Mucosa of rectum (tissue), 2 donors: ENCODE data around the gene HOMER3.

Experiments
- H3K27ac ChIP-seq, 2 donors: one replicate each; pipeline ENCODE4 v1.7.0; 2013; ENCODE audit warnings: inconsistent platforms in 2 of 2, low read depth in 2 of 2, low read length in 2 of 2
- H3K27me3 ChIP-seq, 2 donors: one replicate each; pipeline ENCODE4 v1.7.0; 2013; ENCODE audit warnings: low read length in 2 of 2; ENCODE audit not compliant: control insufficient read depth in 2 of 2, insufficient read depth in 2 of 2
- H3K36me3 ChIP-seq, 2 donors: one replicate each; pipeline ENCODE4 v1.7.0; 2013; ENCODE audit warnings: low read length in 2 of 2; ENCODE audit not compliant: control insufficient read depth in 2 of 2, insufficient read depth in 2 of 2
- H3K4me1 ChIP-seq, 2 donors: one replicate each; pipeline ENCODE4 v1.7.0; 2013; ENCODE audit warnings: low read length in 2 of 2, mild to moderate bottlenecking in 1 of 2; ENCODE audit not compliant: control insufficient read depth in 2 of 2, insufficient read depth in 2 of 2
- H3K4me3 ChIP-seq, 2 donors: one replicate each; pipeline ENCODE4 v1.7.0; 2013; ENCODE audit warnings: low read length in 2 of 2
- H3K9ac ChIP-seq, 2 donors: one replicate each; pipeline ENCODE4 v1.7.0; 2013; ENCODE audit warnings: low read length in 2 of 2, low read depth in 1 of 2, mild to moderate bottlenecking in 1 of 2
- H3K9me3 ChIP-seq, 2 donors: one replicate each; pipeline ENCODE4 v1.7.0; 2013; ENCODE audit warnings: low read length in 2 of 2; ENCODE audit not compliant: control insufficient read depth in 2 of 2
- donor health status: healthy.
- donor health status: Normal muscosa, but diverticular disease.

HOMER3 gene

GRCh38 chr19:18896421-18896841 lies 44.6 kb downstream of the HOMER3 start:
- Histone ChIP-seq H3K27ac (no peak overlapping the region), H3K36me3 (peaks cover 15% of the 10 kb centered on the region in 2 donors), H3K4me3 (no peak overlapping the region), H3K9ac (no peak overlapping the region), H3K27me3 (peaks cover 13 to 16% of the 10 kb centered on the region in 2 donors), H3K4me1 (peaks cover 0 to 3% of the 10 kb centered on the region in 2 donors), H3K9me3 (no peaks in the 10 kb centered on the region)

- Histone ChIP-seq H3K9ac (no peak within 1 kb of the TSS), H3K36me3 (peaks cover 10% of the 10 kb centered on the region in 2 donors), H3K27me3 (peaks cover 13 to 16% of the 10 kb centered on the region in 2 donors), H3K4me3 (peak within 1 kb of the TSS; percentile 13 to 16), H3K4me1 (peaks cover 0 to 3% of the 10 kb centered on the region in 2 donors), H3K27ac (no peak within 1 kb of the TSS), H3K9me3 (no peaks in the 10 kb centered on the region)
Measured at GRCh38 chr19:18895824-18896341, 45.1 kb downstream of the HOMER3 start, which contains the start of gene CERS1. CERS1 (minus strand) TSS chr19:18896158; CDS start chr19:18896072, 86 bp downstream.

GRCh38 chr19:18895038-18895823 lies 45.8 kb downstream of the HOMER3 start:
- no peak overlapping the region for H3K9ac ChIP-seq
- H3K36me3 ChIP-seq = peaks cover 3 to 6% of the 10 kb centered on the region in 2 donors
- no peaks in the 10 kb centered on the region for H3K9me3 ChIP-seq
- peaks cover 13 to 16% of the 10 kb centered on the region in 2 donors for H3K27me3 ChIP-seq
- H3K27ac ChIP-seq = no peak overlapping the region
- peak overlapping the region; percentile 13 to 16 for H3K4me3 ChIP-seq
- H3K4me1 ChIP-seq = peaks cover 0 to 3% of the 10 kb centered on the region in 2 donors

DNA sequence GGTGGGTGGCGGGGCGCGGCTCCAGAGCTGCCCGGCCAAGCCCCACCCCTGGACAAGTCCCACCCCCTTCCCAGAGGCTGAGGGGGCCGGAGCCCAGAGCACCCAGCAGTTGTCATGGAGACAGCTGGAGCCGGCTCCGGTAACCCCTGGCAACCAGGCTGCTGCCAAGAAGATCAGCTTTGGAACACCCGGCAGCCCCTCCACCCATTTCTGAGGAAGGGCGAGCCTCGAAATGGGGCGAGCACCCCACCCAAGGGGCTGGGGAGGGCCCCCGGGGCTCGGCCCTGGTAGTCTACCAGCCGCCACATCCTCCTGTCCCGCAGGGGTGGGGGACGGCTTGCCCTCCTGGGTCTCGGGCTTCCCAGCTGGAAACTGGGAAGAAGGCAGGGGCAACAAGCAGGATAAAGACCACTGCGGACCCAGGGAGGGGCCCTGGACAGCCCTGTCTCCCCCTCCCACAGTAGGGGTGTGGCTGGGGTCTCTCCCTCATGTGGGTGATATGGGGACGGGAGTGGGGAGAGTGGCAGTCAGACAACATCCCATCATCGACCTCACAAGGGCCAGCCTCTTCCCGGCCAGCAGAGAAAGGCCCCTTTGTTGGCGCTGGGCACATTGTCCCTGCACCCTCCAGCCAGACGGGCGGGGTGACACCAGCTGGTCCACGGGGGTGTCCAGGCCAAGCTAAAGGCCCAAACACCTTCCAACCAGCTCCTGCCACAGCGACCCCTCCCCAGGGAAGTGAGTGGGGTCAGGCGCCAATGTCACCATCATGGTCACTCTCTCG lies 46.6 kb downstream of the HOMER3 start:
- no peak overlapping the region for H3K27ac ChIP-seq
- H3K4me3 ChIP-seq = peak overlapping the region in 1 of 2 donors; percentile 16
- peaks cover 0 to 3% of the 10 kb centered on the region in 2 donors for H3K4me1 ChIP-seq
- no peaks in the 10 kb centered on the region for H3K9me3 ChIP-seq
- H3K27me3 ChIP-seq = peaks cover 13 to 19% of the 10 kb centered on the region in 2 donors
- H3K9ac ChIP-seq = no peak overlapping the region
- H3K36me3 ChIP-seq = no peaks in the 10 kb centered on the region

DNA sequence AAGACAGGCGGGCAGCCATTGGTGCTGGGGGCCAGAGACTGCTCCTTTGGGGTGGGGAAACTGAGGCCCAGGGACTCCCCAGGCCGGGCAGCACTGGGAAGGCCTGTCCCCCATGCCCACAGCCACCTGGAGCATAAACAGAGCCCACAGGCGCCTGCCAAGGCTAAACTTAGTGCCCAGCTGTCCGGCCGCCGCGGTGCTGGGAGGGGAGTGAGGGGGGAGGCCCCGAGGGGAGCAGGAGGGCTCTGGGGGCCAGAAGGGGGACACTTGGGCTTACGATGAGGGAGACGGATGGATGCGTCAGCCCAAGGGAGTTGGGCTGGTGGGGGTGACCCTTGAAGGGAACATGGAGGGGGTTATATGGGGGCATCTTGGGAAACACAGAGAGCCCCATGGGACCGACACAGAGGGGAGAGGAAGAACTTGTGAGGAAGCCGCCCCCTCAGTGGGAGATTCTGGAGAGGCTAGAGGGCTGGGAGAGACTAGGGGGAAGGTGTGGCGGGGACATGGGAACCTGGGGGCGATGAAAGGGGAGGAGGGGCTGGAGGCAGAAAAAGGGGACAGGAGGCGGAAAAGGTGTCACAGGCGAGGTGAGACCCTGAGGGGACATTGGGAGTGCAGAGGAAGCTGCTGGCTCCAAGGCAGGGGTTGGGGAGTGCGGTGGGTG lies 47.3 kb downstream of the HOMER3 start:
- peaks cover 0 to 3% of the 10 kb centered on the region in 2 donors for H3K4me1 ChIP-seq
- no peaks in the 10 kb centered on the region for H3K36me3 ChIP-seq
- no peak overlapping the region for H3K27ac ChIP-seq
- peaks cover 13 to 19% of the 10 kb centered on the region in 2 donors for H3K27me3 ChIP-seq
- no peaks in the 10 kb centered on the region for H3K9me3 ChIP-seq
- H3K9ac ChIP-seq = no peak overlapping the region
- no peak overlapping the region for H3K4me3 ChIP-seq

DNA sequence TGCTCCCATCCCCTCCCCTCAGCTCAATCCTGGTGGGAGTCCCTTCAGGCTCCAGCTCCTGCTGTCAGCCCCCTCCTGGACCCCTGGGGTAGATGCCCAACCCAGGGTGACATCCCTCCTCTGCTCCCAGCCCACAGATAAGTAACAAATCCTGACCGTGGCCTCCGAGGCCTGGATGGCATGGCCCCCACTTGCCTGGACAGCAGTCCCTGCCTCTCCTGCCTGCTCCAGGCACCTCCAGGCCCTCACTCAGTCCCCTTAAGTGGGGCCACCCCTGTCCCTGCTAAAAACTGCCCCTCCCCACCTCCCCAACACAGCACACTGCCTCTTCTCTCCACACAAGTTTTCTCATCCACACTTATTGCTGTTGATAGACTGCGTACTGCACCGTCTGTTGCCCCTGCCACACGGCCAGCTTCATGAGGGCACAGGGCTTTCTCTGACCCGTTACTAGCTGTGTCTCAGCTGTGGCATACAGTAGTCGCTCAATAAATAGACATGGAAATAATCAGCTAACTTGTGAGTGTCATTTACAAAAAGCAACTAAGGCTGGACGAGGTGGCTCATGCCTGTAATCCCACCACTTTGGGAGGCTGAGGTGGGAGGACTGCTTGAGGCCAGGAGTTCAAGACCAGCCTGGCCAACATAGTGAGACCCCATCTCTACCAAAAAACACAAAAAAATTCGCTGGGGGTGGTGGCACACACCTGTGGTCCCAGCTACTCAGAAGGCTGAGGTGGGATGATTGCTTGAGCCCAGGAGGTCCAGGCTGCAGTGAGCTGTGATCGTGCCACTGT lies 50.9 kb downstream of the HOMER3 start:
- no peak overlapping the region for H3K4me3 ChIP-seq
- no peak overlapping the region for H3K27ac ChIP-seq
- peaks cover 14 to 18% of the 10 kb centered on the region in 2 donors for H3K27me3 ChIP-seq
- no peak overlapping the region for H3K9ac ChIP-seq
- no peaks in the 10 kb centered on the region for H3K9me3 ChIP-seq
- H3K4me1 ChIP-seq = no peaks in the 10 kb centered on the region
- H3K36me3 ChIP-seq = no peaks in the 10 kb centered on the region

DNA sequence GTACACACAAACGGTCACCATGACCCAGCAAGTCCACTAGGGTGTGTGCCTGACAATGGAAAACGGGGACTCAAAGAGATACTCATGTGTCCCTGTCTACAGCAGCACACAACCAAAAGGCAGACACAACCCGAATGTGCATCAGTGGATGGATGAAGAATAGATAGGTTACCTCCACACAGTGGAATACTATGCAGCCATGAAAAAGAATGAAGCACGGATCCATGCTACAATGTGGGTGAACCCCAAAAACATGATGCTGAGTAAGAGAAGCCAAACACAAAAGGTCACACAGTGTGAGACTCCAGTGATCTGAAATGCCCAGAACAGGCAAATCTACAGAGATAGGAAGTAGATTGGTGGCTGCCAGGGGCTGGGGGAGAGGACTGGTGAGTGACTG lies 54.0 kb downstream of the HOMER3 start:
- Histone ChIP-seq H3K9ac (no peak overlapping the region), H3K36me3 (no peaks in the 10 kb centered on the region), H3K4me1 (peaks cover 0 to 4% of the 10 kb centered on the region in 2 donors), H3K27ac (no peak overlapping the region), H3K27me3 (peaks cover 4 to 5% of the 10 kb centered on the region in 2 donors), H3K9me3 (no peaks in the 10 kb centered on the region), H3K4me3 (no peak overlapping the region)

DNA sequence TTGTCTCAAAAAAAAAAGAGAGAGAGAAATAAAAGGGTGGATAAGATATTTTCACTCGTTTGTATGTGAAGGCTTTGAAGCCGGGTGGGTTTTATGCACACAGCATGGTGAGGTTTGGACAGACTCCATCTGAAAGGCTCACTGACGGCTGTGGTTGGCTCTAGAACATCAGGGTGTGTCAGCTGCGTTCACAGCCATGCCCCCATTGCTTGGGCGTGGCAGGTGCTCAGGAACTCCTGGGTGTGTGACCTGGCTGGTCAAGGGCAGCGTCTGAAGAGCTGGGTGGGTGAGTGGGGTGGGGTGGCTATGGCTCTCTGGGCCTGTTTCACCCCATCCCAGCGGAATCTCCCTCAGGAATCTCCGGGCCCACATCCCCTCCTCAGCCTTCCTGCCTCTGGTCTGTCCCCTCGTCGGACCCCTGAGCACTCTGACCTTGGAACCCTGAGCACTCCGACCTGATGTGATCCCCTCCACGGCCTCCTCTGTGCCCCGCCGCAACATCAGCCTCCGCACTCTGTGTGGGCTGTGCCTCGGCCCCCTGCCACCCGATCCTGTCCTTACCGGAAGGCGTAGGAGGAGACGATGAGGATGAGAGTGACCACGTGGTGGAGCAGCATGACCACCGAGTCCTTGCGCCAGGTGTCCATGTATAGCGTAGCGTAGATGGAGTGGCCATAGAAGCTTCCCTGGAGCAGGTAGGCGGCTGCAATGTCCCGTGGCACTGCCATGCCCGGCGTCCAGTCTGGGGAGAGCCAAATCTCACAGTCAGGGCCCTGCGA lies 57.3 kb downstream of the HOMER3 start:
- Histone ChIP-seq H3K27me3 (peaks cover 0 to 5% of the 10 kb centered on the region in 2 donors), H3K36me3 (no peaks in the 10 kb centered on the region), H3K27ac (no peak overlapping the region)

GRCh38 chr19:18881491-18881890 lies 59.5 kb downstream of the HOMER3 start:
- Histone ChIP-seq H3K27ac (no peak overlapping the region), H3K4me1 (peaks cover 5 to 10% of the 10 kb centered on the region in 2 donors), H3K27me3 (no peaks in the 10 kb centered on the region), H3K4me3 (no peak overlapping the region), H3K9me3 (no peaks in the 10 kb centered on the region), H3K36me3 (no peaks in the 10 kb centered on the region), H3K9ac (no peak overlapping the region)

More for the DNA sequence above, 57.3 kb downstream of the HOMER3 start:
- H3K4me3 ChIP-seq = no peak overlapping the region
- no peak overlapping the region for H3K9ac ChIP-seq
- H3K4me1 ChIP-seq = peaks cover 5 to 10% of the 10 kb centered on the region in 2 donors
- no peaks in the 10 kb centered on the region for H3K9me3 ChIP-seq
